Activated naive CD4-positive, alpha-beta T cell treated with anti-CD3 and anti-CD28 coated beads for 36 hours (primary cell): Measurements from ENCODE around the gene NOTUM. TPM values are rescaled to one million over a fixed set of nuclear protein-coding genes. Genes with fewer than 3 reads are reported as not detected.

ENCODE experiments used
- CTCF ChIA-PET: fragments of 350-600 bp; sonication (Branson Sonifier 250); formaldehyde crosslinking; loops from one replicate; lab custom pipeline; 2021; ENCODE audit warnings: antibody characterized with exemption; lab: Charles Lee
- DNase-seq: peaks from one replicate; pipeline ENCODE4 v3.0.0-alpha.2; 2020
- H3K27ac Mint-ChIP-seq: one replicate; pipeline ENCODE4 v1.8.0; 2021; ENCODE audit warnings: mild to moderate bottlenecking, mixed read lengths
- H3K27me3 Mint-ChIP-seq: one replicate; pipeline ENCODE4 v1.8.0; 2021; ENCODE audit warnings: low read depth, mixed read lengths
- H3K36me3 Mint-ChIP-seq: one replicate; pipeline ENCODE4 v1.8.0; 2021; ENCODE audit warnings: low read depth, mixed read lengths
- H3K4me1 Mint-ChIP-seq: one replicate; pipeline ENCODE4 v1.8.0; 2021; ENCODE audit warnings: low read depth, mixed read lengths
- H3K4me3 Mint-ChIP-seq: one replicate; pipeline ENCODE4 v1.8.0; 2021; ENCODE audit warnings: mild to moderate bottlenecking, moderate library complexity, mixed read lengths
- H3K9me3 Mint-ChIP-seq: one replicate; pipeline ENCODE4 v1.8.0; 2021; ENCODE audit warnings: mixed read lengths
- intact Hi-C: fragments of 100-400 bp; cut with micrococcal nuclease; formaldehyde crosslinking; loops from one replicate; pipeline ENCODE4 v1.15.1; 2023
- total RNA-seq, 2 experiments: library from RNA; stranded (reverse); gene quantifications; one replicate each; pipeline ENCODE4 v1.2.3, GENCODE V29; 2021

The NOTUM gene
- total RNA-seq, 2 experiments from 2014 or later: 0.35 to 0.38 TPM

- intact Hi-C loops: no loop called here
- DNase-seq: no peak
- H3K9me3 Mint-ChIP-seq: no peaks in the 10 kb centered on the region
- H3K4me3 Mint-ChIP-seq: peak overlapping the region; percentile 68
- H3K27me3 Mint-ChIP-seq: peaks cover 2% of the 10 kb centered on the region
- H3K27ac Mint-ChIP-seq: no peak overlapping the region
- H3K36me3 Mint-ChIP-seq: no peaks in the 10 kb centered on the region
- peaks cover 14% of the 10 kb centered on the region for H3K4me1 Mint-ChIP-seq
- CTCF ChIA-PET: interaction anchor here (0.8 to 2.1 kb wide), 7 partner anchors 8 to 71 kb away, joined by 3 to 11 read pairs (median 4); partner anchors contain the start of gene DCXR
Measured at GRCh38 chr17:81967244-81967532, 6.2 kb upstream of the NOTUM start.

- no peaks in the 10 kb centered on the region for H3K36me3 Mint-ChIP-seq
- H3K4me3 Mint-ChIP-seq: no peak overlapping the region
- no peak for DNase-seq
- CTCF ChIA-PET: interaction anchor here (0.7 to 2.1 kb wide), 2 partner anchors 54 to 418 kb away, joined by 4 to 11 read pairs; no protein-coding TSS in a partner anchor
- no peaks in the 10 kb centered on the region for H3K9me3 Mint-ChIP-seq
- intact Hi-C loops: no loop called here
- peaks cover 14% of the 10 kb centered on the region for H3K4me1 Mint-ChIP-seq
- no peak overlapping the region for H3K27ac Mint-ChIP-seq
- H3K27me3 Mint-ChIP-seq: peaks cover 4% of the 10 kb centered on the region
Measured at GRCh38 chr17:81966343-81967243, 5.6 kb upstream of the NOTUM start.

DNA sequence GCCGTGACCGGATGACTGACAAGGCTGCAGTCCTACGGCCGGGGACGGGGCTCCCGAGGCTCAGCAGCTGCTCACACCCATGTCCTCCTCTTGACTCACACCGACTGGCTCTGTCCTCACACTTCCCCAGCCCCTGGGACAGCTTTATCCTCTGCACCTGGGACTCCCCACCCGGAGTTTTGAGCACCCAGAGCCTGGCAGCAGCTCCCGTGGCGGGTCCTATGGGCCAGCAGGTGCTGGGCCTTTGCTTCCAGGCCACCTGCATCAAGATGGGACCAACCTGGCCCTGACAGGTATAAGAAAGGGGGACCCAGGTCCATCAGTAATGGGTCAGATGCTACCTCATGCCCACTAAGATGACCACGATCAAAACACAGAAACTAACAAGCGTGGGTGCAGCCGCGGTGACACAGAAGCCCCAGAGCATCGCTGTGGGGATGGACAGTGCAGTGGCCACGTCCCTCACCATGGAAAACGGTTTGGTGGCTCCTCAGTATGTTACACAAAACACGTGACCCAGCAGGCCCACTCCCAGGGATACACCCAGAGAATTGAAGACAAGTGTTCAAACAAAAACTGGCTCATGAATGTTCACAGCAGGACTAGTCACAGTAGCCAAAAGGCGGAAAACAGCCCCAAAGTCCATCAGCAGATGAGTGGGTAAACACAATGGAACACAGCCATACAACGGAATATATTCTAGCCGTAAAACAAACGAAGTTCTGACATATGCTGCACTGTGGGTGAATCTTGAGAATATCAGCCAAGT, 3.3 kb upstream of the NOTUM start:
- no peak overlapping the region for H3K27ac Mint-ChIP-seq
- peaks cover 14% of the 10 kb centered on the region for H3K4me1 Mint-ChIP-seq
- no peak overlapping the region for H3K4me3 Mint-ChIP-seq
- no peak for DNase-seq
- intact Hi-C loops: no loop called here
- peaks cover 4% of the 10 kb centered on the region for H3K27me3 Mint-ChIP-seq
- CTCF ChIA-PET: interaction anchor here (1.3 kb wide), 1 partner anchor 73 kb away, joined by 3 read pairs; the partner anchor contains the start of gene DCXR
- no peaks in the 10 kb centered on the region for H3K36me3 Mint-ChIP-seq
- H3K9me3 Mint-ChIP-seq: no peaks in the 10 kb centered on the region

DNA sequence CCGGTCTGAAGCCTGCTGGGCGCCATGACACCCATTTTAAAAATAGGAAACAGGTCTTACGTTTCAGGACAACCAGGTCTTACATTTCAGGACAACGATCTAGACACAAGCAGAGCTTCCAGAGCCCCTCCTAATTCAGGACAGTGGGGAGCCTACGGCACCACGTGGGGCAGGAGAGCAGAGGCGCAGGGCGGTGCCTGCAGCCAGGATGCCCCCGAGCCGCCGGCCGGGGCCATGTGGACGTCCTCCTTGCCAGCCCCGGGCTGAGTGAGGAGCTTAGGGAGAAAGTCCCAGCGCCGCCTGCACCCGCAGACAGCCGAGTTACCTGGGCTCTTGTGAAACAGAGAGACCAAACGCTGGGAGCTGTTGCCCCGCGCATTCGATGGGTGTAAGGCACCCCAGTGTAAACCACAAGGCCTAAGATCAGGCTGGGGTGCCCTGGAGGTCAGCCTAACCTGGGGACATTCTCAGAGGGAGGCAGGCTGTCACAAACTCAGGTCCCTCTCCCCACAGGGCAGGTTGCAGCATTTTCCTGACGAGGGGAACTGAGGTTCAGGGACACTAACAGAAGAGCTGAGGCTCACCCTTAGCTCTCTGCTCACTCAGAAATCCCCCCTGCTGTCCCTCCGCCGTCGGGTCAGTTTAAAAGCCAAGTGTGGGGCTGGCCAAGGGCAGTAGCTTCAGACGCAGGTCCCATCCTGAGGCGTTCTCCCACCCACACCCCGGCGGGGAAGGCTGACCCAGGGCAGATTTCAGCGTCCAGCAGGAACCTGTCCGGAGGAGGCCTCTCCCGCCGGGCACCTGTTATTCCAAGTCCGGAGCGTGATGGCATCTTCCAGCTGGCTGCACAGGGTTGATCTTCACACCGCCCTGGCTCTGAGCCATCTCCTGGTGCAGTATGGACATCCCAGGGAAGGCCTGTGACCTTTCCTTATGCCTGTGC, 1.8 kb upstream of the NOTUM start:
- Mint-ChIP-seq H3K27me3 (peaks cover 15% of the 10 kb centered on the region), H3K9me3 (no peaks in the 10 kb centered on the region), H3K27ac (no peak overlapping the region), H3K4me1 (peaks cover 7% of the 10 kb centered on the region), H3K4me3 (no peak overlapping the region), H3K36me3 (no peaks in the 10 kb centered on the region)
- CTCF ChIA-PET: interaction anchor here (0.6 to 4.7 kb wide), 3 partner anchors 55 to 75 kb away, joined by 3 to 95 read pairs (median 3); partner anchors contain the start of genes CENPX, DCXR and LRRC45
- intact Hi-C loops: no loop called here
- no peak for DNase-seq

- intact Hi-C loops: no loop called here
- Mint-ChIP-seq H3K9me3 (no peaks in the 10 kb centered on the region), H3K36me3 (no peaks in the 10 kb centered on the region), H3K27me3 (peaks cover 15% of the 10 kb centered on the region), H3K4me3 (no peak overlapping the region), H3K27ac (no peak overlapping the region), H3K4me1 (peaks cover 7% of the 10 kb centered on the region)
- DNase-seq: no peak
- CTCF ChIA-PET: interaction anchor here (4.7 kb wide), 1 partner anchor 60 kb away, joined by 95 read pairs; the partner anchor contains the start of genes CENPX and LRRC45
Measured at GRCh38 chr17:81961521-81962498, 823 bp upstream of the NOTUM start.

DNA sequence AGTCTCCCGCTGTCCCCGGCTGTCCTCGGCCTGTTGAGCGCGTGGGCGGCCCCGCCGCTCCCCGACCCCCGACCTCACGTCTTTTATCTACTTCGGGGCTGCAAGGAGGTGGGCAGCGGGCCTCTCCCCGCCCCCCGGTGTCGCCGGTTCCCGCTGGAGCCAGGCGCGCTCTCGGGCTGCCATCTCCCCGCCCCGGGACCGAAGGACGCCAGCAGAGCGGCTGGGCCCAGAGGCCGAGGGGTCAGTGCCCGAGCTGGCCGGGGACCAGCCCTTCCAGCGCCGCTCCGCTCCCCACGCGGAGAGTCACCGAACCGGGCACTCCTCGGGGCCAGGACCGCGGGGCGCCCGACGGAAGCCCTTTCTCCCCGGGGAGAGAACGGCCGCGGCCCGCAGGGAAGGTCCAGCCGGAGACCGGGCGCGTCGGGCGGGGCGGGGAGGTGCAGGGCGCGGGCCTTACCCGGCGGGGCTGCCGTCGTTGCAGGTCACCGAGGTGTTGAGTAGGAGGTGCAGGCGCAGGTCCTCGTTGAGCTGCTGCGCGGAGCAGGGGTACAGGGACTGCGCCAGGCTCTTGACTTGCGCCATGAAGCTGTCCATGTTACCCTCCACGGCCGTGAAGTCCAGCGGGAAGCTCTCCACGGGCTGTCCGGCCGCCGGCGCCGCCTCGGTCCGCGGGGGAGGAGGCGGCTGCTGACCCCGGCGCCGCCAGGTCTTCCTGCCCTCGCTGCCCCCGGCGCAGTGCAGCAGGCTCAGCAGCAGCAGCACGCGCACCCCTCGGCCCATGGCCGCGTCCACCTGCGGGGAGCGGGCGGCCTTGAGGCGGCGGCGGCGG, 643 bp downstream of the NOTUM start:
- Mint-ChIP-seq H3K36me3 (no peaks in the 10 kb centered on the region), H3K27me3 (peaks cover 15% of the 10 kb centered on the region), H3K27ac (no peak overlapping the region), H3K4me3 (no peak overlapping the region), H3K9me3 (no peaks in the 10 kb centered on the region), H3K4me1 (peaks cover 4% of the 10 kb centered on the region)
- intact Hi-C loops: no loop called here
- DNase-seq: no peak
- CTCF ChIA-PET: interaction anchor here (0.8 to 4.7 kb wide), 12 partner anchors 8 to 246 kb away, joined by 3 to 95 read pairs (median 6); partner anchors contain the start of genes CENPX, DCXR, LRRC45 and RAC3

- H3K4me3 Mint-ChIP-seq: peak overlapping the region; percentile 41
- CTCF ChIA-PET: interaction anchor here (0.6 to 4.7 kb wide), 15 partner anchors 8 to 246 kb away, joined by 3 to 95 read pairs (median 5); partner anchors contain the start of genes CENPX, DCXR, LRRC45 and RAC3
- peaks cover 4% of the 10 kb centered on the region for H3K4me1 Mint-ChIP-seq
Measured at GRCh38 chr17:81959362-81960129, 1.4 kb downstream of the NOTUM start.

GRCh38 chr17:81958633-81959342, 2.2 kb downstream of the NOTUM start:
- Mint-ChIP-seq H3K36me3 (no peaks in the 10 kb centered on the region), H3K27me3 (peaks cover 15% of the 10 kb centered on the region), H3K4me3 (peak overlapping the region; percentile 41), H3K27ac (no peak overlapping the region), H3K4me1 (peaks cover 4% of the 10 kb centered on the region), H3K9me3 (no peaks in the 10 kb centered on the region)
- CTCF ChIA-PET: interaction anchor here (0.6 to 4.7 kb wide), 14 partner anchors 9 to 247 kb away, joined by 3 to 95 read pairs (median 6); partner anchors contain the start of genes CENPX, DCXR, LRRC45 and RAC3
- DNase-seq: no peak
- intact Hi-C loops: loop anchor here (1.0 to 5.0 kb wide), 2 partner anchors 63 to 194 kb away; no protein-coding TSS in a partner anchor

More at GRCh38 chr17:81959362-81960129, 1.4 kb downstream of the NOTUM start:
- Mint-ChIP-seq H3K27me3 (peaks cover 15% of the 10 kb centered on the region), H3K36me3 (no peaks in the 10 kb centered on the region), H3K9me3 (no peaks in the 10 kb centered on the region), H3K27ac (no peak overlapping the region)
- DNase-seq: peak; percentile 78
- intact Hi-C loops: loop anchor here (1.0 to 5.0 kb wide), 2 partner anchors 62 to 193 kb away; no protein-coding TSS in a partner anchor
